ENCODE data around the gene TFF2. TPM values are rescaled to one million over a fixed set of nuclear protein-coding genes. Genes with fewer than 3 reads are reported as not detected.

The TFF2 gene
- total RNA-seq, 1 experiment from 2014 or later = 1.2 TPM

DNA sequence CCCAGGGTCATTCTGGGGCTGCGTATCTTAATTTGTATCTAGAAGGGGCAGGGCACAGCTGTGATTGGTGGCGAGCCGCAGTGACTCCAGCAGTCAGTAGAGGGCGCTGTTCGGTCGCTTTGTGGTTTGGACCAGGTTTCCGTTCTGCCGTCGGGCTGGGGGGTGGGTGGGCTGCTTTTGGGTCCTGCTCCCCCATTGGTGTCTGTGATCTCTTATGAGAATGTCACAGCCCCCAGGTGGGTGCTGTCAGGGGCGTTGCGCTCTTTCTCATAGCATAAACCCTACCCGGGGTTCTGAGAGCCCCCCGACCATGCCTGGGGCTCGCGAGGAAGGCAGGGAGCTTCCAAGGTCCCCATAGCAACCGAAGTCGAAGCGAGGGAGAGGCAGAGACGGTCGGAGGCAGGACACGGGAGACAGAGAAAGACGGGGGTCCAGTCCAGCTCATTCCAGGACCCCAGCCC lies 41.0 kb downstream of the TFF2 start:
- peak; percentile 54 to 71 for DNase-seq
- Mint-ChIP-seq H3K4me1 (ENCODE audit: low read depth, unreplicated experiment) (no peaks in the 10 kb centered on the region), H3K4me3 (ENCODE audit: unreplicated experiment) (no peak overlapping the region), H3K9me3 (ENCODE audit: unreplicated experiment) (no peaks in the 10 kb centered on the region), H3K27ac (ENCODE audit: unreplicated experiment) (no peak overlapping the region), H3K36me3 (ENCODE audit: insufficient read depth, unreplicated experiment) (no peaks in the 10 kb centered on the region), H3K27me3 (ENCODE audit: insufficient read depth, unreplicated experiment) (peaks cover 3% of the 10 kb centered on the region)
- ChIA-PET POLR2A (no interaction called here), CTCF (interaction anchor here (0.5 to 2.9 kb wide), 18 partner anchors 11 to 1575 kb away, joined by 3 to 15 read pairs (median 5); partner anchors contain the start of gene TFF1)
- TF ChIP-seq, protein P1, sequence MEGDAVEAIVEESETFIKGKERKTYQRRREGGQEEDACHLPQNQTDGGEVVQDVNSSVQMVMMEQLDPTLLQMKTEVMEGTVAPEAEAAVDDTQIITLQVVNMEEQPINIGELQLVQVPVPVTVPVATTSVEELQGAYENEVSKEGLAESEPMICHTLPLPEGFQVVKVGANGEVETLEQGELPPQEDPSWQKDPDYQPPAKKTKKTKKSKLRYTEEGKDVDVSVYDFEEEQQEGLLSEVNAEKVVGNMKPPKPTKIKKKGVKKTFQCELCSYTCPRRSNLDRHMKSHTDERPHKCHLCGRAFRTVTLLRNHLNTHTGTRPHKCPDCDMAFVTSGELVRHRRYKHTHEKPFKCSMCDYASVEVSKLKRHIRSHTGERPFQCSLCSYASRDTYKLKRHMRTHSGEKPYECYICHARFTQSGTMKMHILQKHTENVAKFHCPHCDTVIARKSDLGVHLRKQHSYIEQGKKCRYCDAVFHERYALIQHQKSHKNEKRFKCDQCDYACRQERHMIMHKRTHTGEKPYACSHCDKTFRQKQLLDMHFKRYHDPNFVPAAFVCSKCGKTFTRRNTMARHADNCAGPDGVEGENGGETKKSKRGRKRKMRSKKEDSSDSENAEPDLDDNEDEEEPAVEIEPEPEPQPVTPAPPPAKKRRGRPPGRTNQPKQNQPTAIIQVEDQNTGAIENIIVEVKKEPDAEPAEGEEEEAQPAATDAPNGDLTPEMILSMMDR (IDR thresholded peaks at IDR 0.05; ENCODE audit: insufficient read depth in 1 of 2, low read depth in 1 of 2, low read length in 1 of 2, severe bottlenecking in 1 of 2, unreplicated experiment in 1 of 2) = peak; percentile 69 to 81
- BruUV-seq (replicated peaks) = no TSS peak
- H3K27me3 ChIP-seq (replicated peaks; ENCODE audit: control insufficient read depth, insufficient read depth, low read length) = no peaks in the 10 kb centered on the region
- no peaks in the 10 kb centered on the region; the same call in 1 of the 2 replicates for H3K36me3 ChIP-seq (ENCODE audit: control insufficient read depth, insufficient read depth, low read length)
- H3K4me1 ChIP-seq = peaks cover 8% of the 10 kb centered on the region
- H3K9me3 ChIP-seq = no peaks in the 10 kb centered on the region
- intact Hi-C loops (cut with micrococcal nuclease; ENCODE audit: unreplicated experiment) = loop anchor here (1.0 to 10.0 kb wide), 4 partner anchors 55 to 225 kb away; partner anchors contain the start of gene TFF1
- no peak overlapping the region for H3K4me3 ChIP-seq (ENCODE audit: low read depth, low read length)

DNA sequence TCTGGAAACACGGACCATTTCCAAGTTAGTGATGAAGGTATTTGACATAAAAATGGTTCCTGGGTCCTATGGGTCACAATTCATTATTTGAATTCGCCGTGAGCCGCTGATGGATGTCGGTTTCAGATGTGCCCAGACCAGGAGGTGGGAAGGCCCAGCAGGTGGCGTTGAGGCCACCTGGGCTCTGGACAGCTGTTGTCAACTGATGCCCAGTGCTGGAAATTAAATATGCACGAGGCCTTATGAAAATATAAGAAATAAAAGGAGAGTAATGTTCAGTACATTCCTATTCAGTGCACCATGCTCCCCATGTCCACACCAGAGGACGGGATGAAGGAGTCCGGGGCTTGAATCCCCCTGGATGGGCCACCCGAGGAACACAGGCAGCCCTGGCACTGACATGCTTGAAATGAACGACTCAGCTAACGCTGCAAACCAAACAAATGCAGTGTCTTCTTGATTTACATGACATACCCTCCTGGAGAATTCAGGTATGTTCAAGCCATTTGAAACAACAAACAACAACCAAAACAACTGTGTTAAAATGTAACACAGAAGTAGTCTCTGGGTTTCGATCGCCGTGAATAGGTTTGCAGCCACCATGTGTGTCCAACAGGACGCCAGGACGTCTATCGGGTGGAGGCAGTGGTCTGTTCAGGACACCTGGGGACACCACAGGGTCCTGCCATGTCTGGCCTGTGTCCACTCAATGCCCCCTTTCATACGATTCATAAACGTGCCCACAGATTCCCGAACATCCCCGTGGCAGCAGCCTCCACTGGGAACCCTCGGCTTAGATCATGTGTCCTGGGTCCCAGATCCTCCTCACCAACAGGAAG lies 41.7 kb downstream of the TFF2 start:
- Histone ChIP-seq H3K4me1 (peaks cover 2% of the 10 kb centered on the region; the same call in 1 of the 2 replicates), H3K36me3 (ENCODE audit: control insufficient read depth, insufficient read depth, low read length) (no peaks in the 10 kb centered on the region; the same call in 1 of the 2 replicates), H3K27me3 (replicated peaks; ENCODE audit: control insufficient read depth, insufficient read depth, low read length) (no peaks in the 10 kb centered on the region), H3K4me3 (ENCODE audit: low read depth, low read length) (no peak overlapping the region), H3K9me3 (no peaks in the 10 kb centered on the region)
- no peak overlapping the region for H3K27ac Mint-ChIP-seq (ENCODE audit: unreplicated experiment)
- no TSS peak for BruUV-seq (replicated peaks)
- H3K4me3 Mint-ChIP-seq (ENCODE audit: unreplicated experiment) = no peak overlapping the region
- ChIA-PET POLR2A (no interaction called here), CTCF (interaction anchor here (0.5 to 2.9 kb wide), 15 partner anchors 12 to 1575 kb away, joined by 3 to 15 read pairs (median 5); no protein-coding TSS in a partner anchor)
- peaks cover 3% of the 10 kb centered on the region for H3K27me3 Mint-ChIP-seq (ENCODE audit: insufficient read depth, unreplicated experiment)
- intact Hi-C loops (cut with micrococcal nuclease; ENCODE audit: unreplicated experiment) = loop anchor here (1.0 kb wide), 2 partner anchors 72 to 141 kb away; no protein-coding TSS in a partner anchor
- H3K4me1 Mint-ChIP-seq (ENCODE audit: low read depth, unreplicated experiment) = no peaks in the 10 kb centered on the region
- no peaks in the 10 kb centered on the region for H3K36me3 Mint-ChIP-seq (ENCODE audit: insufficient read depth, unreplicated experiment)
- TF ChIP-seq, protein P1 (IDR thresholded peaks at IDR 0.05; ENCODE audit: insufficient read depth in 1 of 2, low read depth in 1 of 2, low read length in 1 of 2, severe bottlenecking in 1 of 2, unreplicated experiment in 1 of 2) = peak in 1 of 2 experiments; percentile 51
- no peak for DNase-seq
- H3K9me3 Mint-ChIP-seq (ENCODE audit: unreplicated experiment) = no peaks in the 10 kb centered on the region

DNA sequence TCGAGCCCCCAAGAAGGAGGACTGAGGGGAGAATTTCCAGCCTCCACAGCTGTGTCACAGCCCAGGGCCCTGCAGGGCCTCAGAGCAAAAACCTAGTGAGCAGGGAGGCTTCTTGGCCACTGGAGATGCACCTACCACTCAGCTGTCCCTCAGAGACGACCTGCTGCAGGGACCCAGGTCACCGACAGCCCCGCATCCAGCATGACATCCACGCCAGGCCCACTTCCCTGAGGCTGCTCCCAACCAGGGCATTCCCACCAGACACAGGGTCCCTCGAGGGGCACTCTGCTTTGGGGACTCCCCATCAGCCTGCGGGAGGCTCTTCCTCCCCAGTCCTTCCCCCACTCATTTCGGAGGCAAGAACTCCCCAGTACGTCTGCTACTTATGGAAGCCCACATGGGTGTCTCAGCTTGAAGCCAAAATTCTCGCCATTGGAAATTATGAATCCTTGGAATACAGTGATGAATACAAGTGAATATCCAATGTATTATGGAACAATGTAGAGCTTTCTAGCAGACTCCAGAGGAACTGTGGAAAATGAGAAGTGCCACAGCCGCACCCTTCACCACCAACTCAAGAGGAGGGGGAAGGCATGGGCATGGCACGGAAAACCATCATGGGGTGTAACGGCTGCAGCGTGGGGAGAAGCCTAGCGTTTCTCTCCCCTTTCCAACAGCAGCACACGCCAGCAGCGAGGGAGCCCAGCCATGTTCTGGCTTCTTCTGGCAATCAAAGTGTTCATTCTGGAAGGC lies 42.5 kb downstream of the TFF2 start:
- no peaks in the 10 kb centered on the region for H3K4me1 Mint-ChIP-seq (ENCODE audit: low read depth, unreplicated experiment)
- no peak overlapping the region for H3K4me3 ChIP-seq (ENCODE audit: low read depth, low read length)
- no peak overlapping the region for H3K4me3 Mint-ChIP-seq (ENCODE audit: unreplicated experiment)
- no peaks in the 10 kb centered on the region for H3K9me3 Mint-ChIP-seq (ENCODE audit: unreplicated experiment)
- TF ChIP-seq, protein P1 (IDR thresholded peaks at IDR 0.05; ENCODE audit: insufficient read depth in 1 of 2, low read depth in 1 of 2, low read length in 1 of 2, severe bottlenecking in 1 of 2, unreplicated experiment in 1 of 2) = no peak
- no peaks in the 10 kb centered on the region for H3K9me3 ChIP-seq
- H3K36me3 ChIP-seq (ENCODE audit: control insufficient read depth, insufficient read depth, low read length) = no peaks in the 10 kb centered on the region; the same call in 1 of the 2 replicates
- ChIA-PET CTCF (interaction anchor here (1.1 to 2.9 kb wide), 2 partner anchors 23 to 73 kb away, joined by 5 to 15 read pairs; no protein-coding TSS in a partner anchor), POLR2A (no interaction called here)
- H3K27ac Mint-ChIP-seq (ENCODE audit: unreplicated experiment) = no peak overlapping the region
- H3K36me3 Mint-ChIP-seq (ENCODE audit: insufficient read depth, unreplicated experiment) = no peaks in the 10 kb centered on the region
- no TSS peak for BruUV-seq (replicated peaks)
- peaks cover 3% of the 10 kb centered on the region for H3K27me3 Mint-ChIP-seq (ENCODE audit: insufficient read depth, unreplicated experiment)
- no peaks in the 10 kb centered on the region for H3K27me3 ChIP-seq (replicated peaks; ENCODE audit: control insufficient read depth, insufficient read depth, low read length)
- intact Hi-C loops (cut with micrococcal nuclease; ENCODE audit: unreplicated experiment) = no loop called here
- no peaks in the 10 kb centered on the region; the same call in 1 of the 2 replicates for H3K4me1 ChIP-seq
- DNase-seq = no peak

Measured in Caco-2 (cell line).